ENCODE data around the gene HLA-A.
"Not testable (repeated sequence)": the region's sequence is repeated elsewhere in the genome, so short reads cannot be mapped to it uniquely, and the experiment has no call there.

HLA-A gene

GRCh38 chr6:29942275-29943052, at the start of gene HLA-A:
Gene HLA-A, plus strand, starts transcription at chr6:29942532. Its CDS starts 22 bp downstream, at chr6:29942554.
- DNase-seq (ENCODE audit: low read depth in 2 of 3, low spot score in 1 of 3) = peak; percentile 87 to 89 (median 88)

DNA sequence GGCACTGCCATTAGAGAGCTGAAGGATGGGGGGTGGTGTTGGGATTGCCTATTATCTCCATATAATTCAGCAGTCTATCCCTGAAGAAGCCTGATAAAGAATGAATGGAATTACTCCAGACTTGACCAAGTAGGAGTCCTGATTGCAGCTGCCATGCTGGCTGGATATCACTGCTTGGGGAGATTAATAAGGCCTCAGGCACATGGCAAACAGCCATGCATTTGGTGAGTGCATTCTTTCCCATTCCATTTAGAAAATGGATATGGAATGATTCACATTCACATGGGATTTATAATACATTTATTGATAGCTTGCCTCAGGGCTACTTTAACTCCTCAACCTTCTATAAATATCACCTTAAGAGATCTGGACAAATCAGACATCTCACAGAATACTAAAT, 49.6 kb upstream of the HLA-A start:
- no peak for DNase-seq (ENCODE audit: low read depth in 2 of 3, low spot score in 1 of 3)

DNA sequence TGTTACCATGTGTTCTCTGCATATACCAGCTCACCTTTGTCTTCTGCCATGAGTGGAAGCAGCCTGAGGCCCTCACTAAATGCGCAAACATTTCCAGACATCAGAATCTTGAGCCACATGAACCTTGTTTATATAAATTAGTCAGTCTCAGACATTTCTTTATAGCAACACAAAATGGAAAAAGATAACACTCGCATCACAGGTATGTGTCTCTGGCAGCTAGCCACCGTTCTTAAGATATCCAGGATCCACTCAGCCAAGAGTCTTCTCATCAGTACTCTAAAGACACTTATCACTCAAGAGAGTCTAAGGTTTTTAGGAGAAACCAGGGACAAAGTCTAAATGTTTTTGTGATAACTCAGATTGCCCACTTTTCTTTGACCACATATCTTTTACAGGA, 43.1 kb upstream of the HLA-A start:
- no peak for DNase-seq (ENCODE audit: low read depth in 2 of 3, low spot score in 1 of 3)

GRCh38 chr6:29905286-29905685, 37.0 kb upstream of the HLA-A start:
- no peak for DNase-seq (ENCODE audit: low read depth in 2 of 3, low spot score in 1 of 3)

- DNase-seq (ENCODE audit: low read depth in 2 of 3, low spot score in 1 of 3) = no peak
Measured at GRCh38 chr6:29907637-29908340, 34.5 kb upstream of the HLA-A start.

DNA sequence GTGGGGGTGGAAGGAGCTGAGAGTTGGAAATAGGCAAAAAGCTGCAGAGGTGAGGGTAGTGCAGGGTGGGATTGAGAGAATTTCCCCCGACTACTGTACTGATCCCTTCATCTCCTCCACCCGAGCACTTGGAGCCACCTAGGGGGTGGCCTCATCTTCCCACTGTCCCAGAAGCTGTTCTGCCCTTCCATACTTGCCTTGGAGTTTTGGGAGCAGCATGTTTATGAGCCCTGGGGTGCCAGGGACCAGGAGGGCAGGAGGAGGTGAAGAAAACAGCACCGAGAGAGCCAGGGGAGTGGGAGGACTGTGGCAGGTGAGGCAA, 34.0 kb upstream of the HLA-A start:
- no peak for DNase-seq (ENCODE audit: low read depth in 2 of 3, low spot score in 1 of 3)

GRCh38 chr6:29908710-29909109, 33.6 kb upstream of the HLA-A start:
- no peak for DNase-seq (ENCODE audit: low read depth in 2 of 3, low spot score in 1 of 3)

DNA sequence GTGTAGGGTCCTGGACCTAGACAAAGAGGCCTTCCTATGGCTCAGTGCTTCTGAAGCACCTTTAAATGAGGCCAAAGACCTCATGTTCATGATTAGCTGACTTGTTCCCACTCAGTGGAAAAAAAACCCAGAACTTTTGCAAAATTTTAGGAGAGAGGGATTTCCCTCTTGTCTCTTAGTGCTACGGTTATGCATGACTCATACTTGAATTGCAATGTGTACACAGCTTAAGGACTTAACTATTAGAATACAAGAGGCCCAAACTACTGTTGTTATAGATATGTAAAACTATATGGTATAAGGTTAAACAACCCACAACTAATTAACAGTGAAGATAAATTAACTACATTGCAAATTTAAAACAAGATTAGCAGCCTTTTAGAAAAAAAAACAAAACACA, 32.3 kb upstream of the HLA-A start:
- no peak for DNase-seq (ENCODE audit: low read depth in 2 of 3, low spot score in 1 of 3)

GRCh38 chr6:29912840-29913239, 29.5 kb upstream of the HLA-A start:
- no peak for DNase-seq (ENCODE audit: low read depth in 2 of 3, low spot score in 1 of 3)

DNA sequence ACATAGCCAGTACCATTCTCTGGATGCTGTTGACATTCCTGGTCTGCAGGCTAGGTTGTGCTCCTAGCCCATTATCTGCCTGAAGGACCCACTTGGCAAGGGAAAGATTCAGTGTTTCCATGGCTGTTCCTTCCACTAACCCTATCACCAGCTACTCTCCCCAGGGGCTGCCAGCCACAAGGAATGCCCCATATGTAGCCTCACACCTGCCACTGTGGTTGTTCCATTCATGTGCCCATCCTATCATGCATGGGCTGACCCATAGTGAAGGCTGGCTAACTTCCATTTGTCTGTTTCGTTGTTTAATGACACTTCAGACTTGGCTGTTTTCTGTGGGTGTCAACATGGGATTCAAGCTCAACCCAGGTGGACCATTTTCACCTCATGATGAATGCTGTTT, 25.6 kb upstream of the HLA-A start:
- DNase-seq (ENCODE audit: low read depth in 2 of 3, low spot score in 1 of 3) = no peak

- no peak for DNase-seq (ENCODE audit: low read depth in 2 of 3, low spot score in 1 of 3)
Measured at GRCh38 chr6:29917857-29918256, 24.5 kb upstream of the HLA-A start.

GRCh38 chr6:29919506-29920445, 22.6 kb upstream of the HLA-A start:
- DNase-seq (ENCODE audit: low read depth in 2 of 3, low spot score in 1 of 3) = no peak

GRCh38 chr6:29924287-29924686, 18.0 kb upstream of the HLA-A start:
- DNase-seq (ENCODE audit: low read depth in 2 of 3, low spot score in 1 of 3) = no peak

GRCh38 chr6:29924731-29925130, 17.6 kb upstream of the HLA-A start:
- DNase-seq (ENCODE audit: low read depth in 2 of 3, low spot score in 1 of 3) = no peak

GRCh38 chr6:29925321-29925720, 17.0 kb upstream of the HLA-A start:
- no peak for DNase-seq (ENCODE audit: low read depth in 2 of 3, low spot score in 1 of 3)

DNA sequence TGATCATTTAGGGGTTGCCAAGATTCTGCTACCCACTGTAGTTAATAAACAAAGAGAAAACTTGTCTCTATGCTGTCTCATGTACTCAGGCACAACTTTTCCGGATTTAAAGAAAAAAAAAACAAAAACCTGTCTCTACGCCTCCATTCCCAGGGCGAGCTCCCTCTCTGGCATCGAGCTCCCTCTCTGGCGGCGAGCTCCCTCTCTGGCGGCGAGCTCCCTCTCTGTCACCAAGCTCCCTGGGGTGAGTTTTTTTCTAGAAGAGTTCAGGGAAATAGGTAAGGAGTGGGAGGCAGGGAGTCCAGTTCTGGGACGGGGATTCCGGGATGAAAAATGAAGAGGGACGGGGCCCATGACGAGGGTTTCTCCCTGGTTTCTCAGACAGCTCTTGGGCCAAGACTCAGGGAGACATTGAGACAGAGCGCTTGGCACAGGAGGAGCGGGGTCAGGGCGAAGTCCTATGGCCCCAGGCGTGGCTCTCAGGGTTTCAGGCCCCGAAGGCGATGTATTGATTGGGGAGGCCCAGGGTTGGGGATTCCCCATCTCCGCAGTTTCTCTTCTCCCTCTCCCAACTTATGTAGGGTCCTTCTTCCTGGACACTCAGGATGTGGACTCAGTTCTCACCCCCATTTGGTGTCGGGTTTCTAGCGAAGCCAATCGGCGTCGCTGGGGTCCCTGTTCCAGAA, 16.5 kb upstream of the HLA-A start:
- DNase-seq (ENCODE audit: low read depth in 2 of 3, low spot score in 1 of 3) = no peak

- DNase-seq (ENCODE audit: low read depth in 2 of 3, low spot score in 1 of 3) = peak; percentile 57 to 83 (median 80)
Measured at GRCh38 chr6:29926413-29927274, 15.7 kb upstream of the HLA-A start.

- no peak for DNase-seq (ENCODE audit: low read depth in 2 of 3, low spot score in 1 of 3)
Measured at GRCh38 chr6:29927275-29927569, 15.1 kb upstream of the HLA-A start.

DNA sequence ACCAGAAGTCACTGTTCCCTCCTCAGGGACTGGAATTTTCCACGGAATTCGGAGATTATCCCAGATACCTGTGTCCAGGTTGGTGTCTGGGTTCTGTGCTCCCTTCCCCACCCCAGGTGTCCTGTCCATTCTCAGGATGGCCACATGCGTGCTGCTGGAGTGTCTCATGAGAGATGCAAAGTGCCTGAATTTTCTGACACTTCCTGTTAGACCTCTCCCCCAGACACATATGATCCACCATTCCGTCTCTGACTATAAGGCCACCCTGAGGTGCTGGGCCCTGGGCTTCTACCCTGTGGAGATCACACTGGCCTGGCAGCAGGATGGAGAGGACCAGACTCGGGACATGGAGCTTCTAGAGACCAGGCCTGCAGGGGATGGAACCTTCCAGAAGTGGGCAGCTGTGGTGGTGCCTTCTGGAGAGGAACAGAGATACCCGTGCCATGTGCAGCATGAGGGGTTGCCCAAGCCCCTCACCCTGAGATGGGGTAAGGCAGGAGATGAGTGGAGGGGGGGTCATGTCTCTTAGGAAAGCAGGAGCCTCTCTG, 14.4 kb upstream of the HLA-A start:
- DNase-seq (ENCODE audit: low read depth in 2 of 3, low spot score in 1 of 3) = no peak

GRCh38 chr6:29930047-29930446, 12.3 kb upstream of the HLA-A start:
- DNase-seq (ENCODE audit: low read depth in 2 of 3, low spot score in 1 of 3) = not testable (repeated sequence)
